Measurements from ENCODE around the gene PTPN9. TPM values are rescaled to one million over a fixed set of nuclear protein-coding genes. Genes with fewer than 3 reads are reported as not detected.

The PTPN9 gene
- total and polyA plus RNA-seq, 2 of the 13 experiments (the other 11 are each of a cell fraction or from before 2014, with no cell fraction given), result 16.6 to 19.9 TPM

DNA sequence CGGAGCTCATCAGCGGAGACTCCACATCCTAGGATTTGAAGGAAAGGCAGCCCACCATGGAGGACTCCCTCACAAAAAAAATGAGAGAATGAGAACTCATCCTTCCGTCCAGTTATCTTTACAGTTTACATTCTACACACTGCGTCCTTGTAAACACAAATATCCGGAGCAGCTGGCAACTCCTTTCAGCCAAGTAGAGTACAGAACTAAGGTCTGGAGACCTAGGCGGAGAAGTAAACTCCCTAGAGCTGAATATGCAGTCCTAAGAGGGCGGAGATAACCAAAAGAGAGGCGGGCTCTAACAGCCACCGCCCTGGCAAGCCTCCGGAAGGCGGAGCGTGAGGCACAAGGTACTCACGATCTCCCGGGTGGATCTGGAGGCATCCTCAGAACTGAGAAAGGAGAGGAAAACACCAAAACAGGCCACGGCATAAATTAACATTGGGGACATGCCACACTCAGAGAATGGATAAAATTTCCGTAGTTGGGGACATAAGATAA, 126.7 kb downstream of the PTPN9 start:
- intact Hi-C loops (cut with micrococcal nuclease; ENCODE audit: unreplicated experiment), result loop anchor here (5.0 kb wide), 2 partner anchors 85 to 175 kb away; partner anchors contain the start of genes MAN2C1 and SNUPN
- Histone ChIP-seq H3K79me2 (ENCODE audit: insufficient read depth, low read length) (peaks cover 39% of the 10 kb centered on the region), H3K27me3 (ENCODE audit: control insufficient read depth in 1 of 2, insufficient read depth in 2 of 2, low read length in 2 of 2) (no peaks in the 10 kb centered on the region; a peak in 1 of 5 replicates), H3K36me3 (replicated peaks in 1 of 2; ENCODE audit: control insufficient read depth in 1 of 2, insufficient read depth in 2 of 2, low read length in 2 of 2) (peaks cover 0 to 5% of the 10 kb centered on the region in 2 experiments; a peak in 2 of 5 replicates), H2AFZ (ENCODE audit: low read length) (no peak overlapping the region), H3K9me3 (ENCODE audit: low read length) (no peaks in the 10 kb centered on the region), H3K9ac (ENCODE audit: insufficient read depth, low read depth, low read length) (peak overlapping the region; percentile 88), H3K27ac (ENCODE audit: extremely low read length, insufficient read depth, low read length) (peak overlapping the region; percentile 94), H4K20me1 (ENCODE audit: insufficient read depth, low read length) (peaks cover 29% of the 10 kb centered on the region), H3K4me2 (ENCODE audit: low read depth, low read length) (peak overlapping the region; percentile 98), H3K4me1 (ENCODE audit: insufficient read depth, low read length) (peaks cover 36% of the 10 kb centered on the region), H3K4me3 (replicated peaks in 1 of 3; ENCODE audit: insufficient read depth in 1 of 3, low read depth in 2 of 3, low read length in 3 of 3) (peak overlapping the region; percentile 69 to 88 (median 71))
- in situ Hi-C loops (cut with HindIII; ENCODE audit: extremely low pct_ligation_motif_present, low pct_unique_long_range_greater_than_20kb), result loop anchor here (5.0 kb wide), 1 partner anchor 85 kb away; the partner anchor contains the start of gene MAN2C1
- peak; percentile 6; the same call in 1 of the 3 replicates for ATAC-seq
- DNase-seq (ENCODE audit: low spot score), result peak; percentile 64
- BruUV-seq (replicated peaks), result no TSS peak
- CTCF ChIA-PET (ENCODE audit: low intra/inter-chr PET ratio, low total read pairs), result no interaction called here
- FAIRE-seq, result no peak
- POLR2A ChIA-PET, result interaction anchor here (0.7 to 7.8 kb wide), 16 partner anchors 8 to 1819 kb away, joined by 3 to 185 read pairs (median 4); partner anchors contain the start of genes C15orf39, IMP3, MAN2C1 and NPTN
- WGBS (ENCODE audit: low lambda C conversion rate), result under 1% methylated on average over 14 of the region's 16 CpGs
- TF ChIP-seq ZEB1 (IDR thresholded peaks at IDR 0.05; ENCODE audit: insufficient replicate concordance, low read depth), result no peak
- peak; percentile 20 for TF ChIP-seq ETV5 (CRISPR knock-in tag; IDR thresholded peaks at IDR 0.05; ENCODE audit: borderline replicate concordance)
- TF ChIP-seq HDAC2 (CRISPR knock-in tag; IDR thresholded peaks at IDR 0.05), result peak; percentile 14; the same call in 1 of the 2 replicates
- TF ChIP-seq, protein P1, sequence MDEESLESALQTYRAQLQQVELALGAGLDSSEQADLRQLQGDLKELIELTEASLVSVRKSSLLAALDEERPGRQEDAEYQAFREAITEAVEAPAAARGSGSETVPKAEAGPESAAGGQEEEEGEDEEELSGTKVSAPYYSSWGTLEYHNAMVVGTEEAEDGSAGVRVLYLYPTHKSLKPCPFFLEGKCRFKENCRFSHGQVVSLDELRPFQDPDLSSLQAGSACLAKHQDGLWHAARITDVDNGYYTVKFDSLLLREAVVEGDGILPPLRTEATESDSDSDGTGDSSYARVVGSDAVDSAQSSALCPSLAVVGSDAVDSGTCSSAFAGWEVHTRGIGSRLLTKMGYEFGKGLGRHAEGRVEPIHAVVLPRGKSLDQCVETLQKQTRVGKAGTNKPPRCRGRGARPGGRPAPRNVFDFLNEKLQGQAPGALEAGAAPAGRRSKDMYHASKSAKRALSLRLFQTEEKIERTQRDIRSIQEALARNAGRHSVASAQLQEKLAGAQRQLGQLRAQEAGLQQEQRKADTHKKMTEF (CRISPR knock-in tag; IDR thresholded peaks at IDR 0.05), result 0 out of 2 replicates have a peak, but pooled peaks have one; percentile 36
- TF ChIP-seq, protein P2, sequence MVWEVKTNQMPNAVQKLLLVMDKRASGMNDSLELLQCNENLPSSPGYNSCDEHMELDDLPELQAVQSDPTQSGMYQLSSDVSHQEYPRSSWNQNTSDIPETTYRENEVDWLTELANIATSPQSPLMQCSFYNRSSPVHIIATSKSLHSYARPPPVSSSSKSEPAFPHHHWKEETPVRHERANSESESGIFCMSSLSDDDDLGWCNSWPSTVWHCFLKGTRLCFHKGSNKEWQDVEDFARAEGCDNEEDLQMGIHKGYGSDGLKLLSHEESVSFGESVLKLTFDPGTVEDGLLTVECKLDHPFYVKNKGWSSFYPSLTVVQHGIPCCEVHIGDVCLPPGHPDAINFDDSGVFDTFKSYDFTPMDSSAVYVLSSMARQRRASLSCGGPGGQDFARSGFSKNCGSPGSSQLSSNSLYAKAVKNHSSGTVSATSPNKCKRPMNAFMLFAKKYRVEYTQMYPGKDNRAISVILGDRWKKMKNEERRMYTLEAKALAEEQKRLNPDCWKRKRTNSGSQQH (CRISPR knock-in tag; IDR thresholded peaks at IDR 0.05; ENCODE audit: low read depth), result no peak
- TF ChIP-seq, protein P3, sequence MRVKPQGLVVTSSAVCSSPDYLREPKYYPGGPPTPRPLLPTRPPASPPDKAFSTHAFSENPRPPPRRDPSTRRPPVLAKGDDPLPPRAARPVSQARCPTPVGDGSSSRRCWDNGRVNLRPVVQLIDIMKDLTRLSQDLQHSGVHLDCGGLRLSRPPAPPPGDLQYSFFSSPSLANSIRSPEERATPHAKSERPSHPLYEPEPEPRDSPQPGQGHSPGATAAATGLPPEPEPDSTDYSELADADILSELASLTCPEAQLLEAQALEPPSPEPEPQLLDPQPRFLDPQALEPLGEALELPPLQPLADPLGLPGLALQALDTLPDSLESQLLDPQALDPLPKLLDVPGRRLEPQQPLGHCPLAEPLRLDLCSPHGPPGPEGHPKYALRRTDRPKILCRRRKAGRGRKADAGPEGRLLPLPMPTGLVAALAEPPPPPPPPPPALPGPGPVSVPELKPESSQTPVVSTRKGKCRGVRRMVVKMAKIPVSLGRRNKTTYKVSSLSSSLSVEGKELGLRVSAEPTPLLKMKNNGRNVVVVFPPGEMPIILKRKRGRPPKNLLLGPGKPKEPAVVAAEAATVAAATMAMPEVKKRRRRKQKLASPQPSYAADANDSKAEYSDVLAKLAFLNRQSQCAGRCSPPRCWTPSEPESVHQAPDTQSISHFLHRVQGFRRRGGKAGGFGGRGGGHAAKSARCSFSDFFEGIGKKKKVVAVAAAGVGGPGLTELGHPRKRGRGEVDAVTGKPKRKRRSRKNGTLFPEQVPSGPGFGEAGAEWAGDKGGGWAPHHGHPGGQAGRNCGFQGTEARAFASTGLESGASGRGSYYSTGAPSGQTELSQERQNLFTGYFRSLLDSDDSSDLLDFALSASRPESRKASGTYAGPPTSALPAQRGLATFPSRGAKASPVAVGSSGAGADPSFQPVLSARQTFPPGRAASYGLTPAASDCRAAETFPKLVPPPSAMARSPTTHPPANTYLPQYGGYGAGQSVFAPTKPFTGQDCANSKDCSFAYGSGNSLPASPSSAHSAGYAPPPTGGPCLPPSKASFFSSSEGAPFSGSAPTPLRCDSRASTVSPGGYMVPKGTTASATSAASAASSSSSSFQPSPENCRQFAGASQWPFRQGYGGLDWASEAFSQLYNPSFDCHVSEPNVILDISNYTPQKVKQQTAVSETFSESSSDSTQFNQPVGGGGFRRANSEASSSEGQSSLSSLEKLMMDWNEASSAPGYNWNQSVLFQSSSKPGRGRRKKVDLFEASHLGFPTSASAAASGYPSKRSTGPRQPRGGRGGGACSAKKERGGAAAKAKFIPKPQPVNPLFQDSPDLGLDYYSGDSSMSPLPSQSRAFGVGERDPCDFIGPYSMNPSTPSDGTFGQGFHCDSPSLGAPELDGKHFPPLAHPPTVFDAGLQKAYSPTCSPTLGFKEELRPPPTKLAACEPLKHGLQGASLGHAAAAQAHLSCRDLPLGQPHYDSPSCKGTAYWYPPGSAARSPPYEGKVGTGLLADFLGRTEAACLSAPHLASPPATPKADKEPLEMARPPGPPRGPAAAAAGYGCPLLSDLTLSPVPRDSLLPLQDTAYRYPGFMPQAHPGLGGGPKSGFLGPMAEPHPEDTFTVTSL (CRISPR knock-in tag; IDR thresholded peaks at IDR 0.05; ENCODE audit: borderline replicate concordance), result 0 out of 2 replicates have a peak, but pooled peaks have one; percentile 14
- peak; percentile 55; the same call in 1 of the 2 replicates for TF ChIP-seq ZNF772 (CRISPR knock-in tag; IDR thresholded peaks at IDR 0.05)
- TF ChIP-seq, protein P4, sequence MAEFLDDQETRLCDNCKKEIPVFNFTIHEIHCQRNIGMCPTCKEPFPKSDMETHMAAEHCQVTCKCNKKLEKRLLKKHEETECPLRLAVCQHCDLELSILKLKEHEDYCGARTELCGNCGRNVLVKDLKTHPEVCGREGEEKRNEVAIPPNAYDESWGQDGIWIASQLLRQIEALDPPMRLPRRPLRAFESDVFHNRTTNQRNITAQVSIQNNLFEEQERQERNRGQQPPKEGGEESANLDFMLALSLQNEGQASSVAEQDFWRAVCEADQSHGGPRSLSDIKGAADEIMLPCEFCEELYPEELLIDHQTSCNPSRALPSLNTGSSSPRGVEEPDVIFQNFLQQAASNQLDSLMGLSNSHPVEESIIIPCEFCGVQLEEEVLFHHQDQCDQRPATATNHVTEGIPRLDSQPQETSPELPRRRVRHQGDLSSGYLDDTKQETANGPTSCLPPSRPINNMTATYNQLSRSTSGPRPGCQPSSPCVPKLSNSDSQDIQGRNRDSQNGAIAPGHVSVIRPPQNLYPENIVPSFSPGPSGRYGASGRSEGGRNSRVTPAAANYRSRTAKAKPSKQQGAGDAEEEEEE (CRISPR knock-in tag; IDR thresholded peaks at IDR 0.05; ENCODE audit: borderline replicate concordance), result peak; percentile 79; the same call in 1 of the 2 replicates
- TF ChIP-seq KDM5A (IDR thresholded peaks at IDR 0.05; ENCODE audit: borderline replicate concordance, low read length), result peak; percentile 53; the same call in 1 of the 2 replicates
- no peak for TF ChIP-seq FOXP1 (IDR thresholded peaks at IDR 0.05)
- TF ChIP-seq FOXP1 (CRISPR knock-in tag; IDR thresholded peaks at IDR 0.05), result 0 out of 2 replicates have a peak, but pooled peaks have one; percentile 14
- no peak for TF ChIP-seq RAD51 (IDR thresholded peaks at IDR 0.05; ENCODE audit: borderline replicate concordance)
- no peak for TF ChIP-seq CBX1 (IDR thresholded peaks at IDR 0.05; ENCODE audit: low read depth)
- TF ChIP-seq ZNF235 (CRISPR knock-in tag; IDR thresholded peaks at IDR 0.05; ENCODE audit: borderline replicate concordance), result 0 out of 2 replicates have a peak, but pooled peaks have one; percentile 17

Data from HepG2 (cell line).